HepG2 (cell line): ENCODE measurements around the gene OXLD1. TPM values are rescaled to one million over a fixed set of nuclear protein-coding genes. Genes with fewer than 3 reads are reported as not detected.
A peak's percentile ranks its signal among the peaks of the same experiment; 100 is the strongest.

Experiments used
- AKNA ChIP-seq: sonication (generic); formaldehyde crosslinking; IDR thresholded peaks from 2 replicates; pipeline ENCODE4 v1.4.0; 2020; ENCODE audit warnings: missing genetic modification reagents, borderline replicate concordance
- BORCS8-MEF2B ChIP-seq: sonication (generic); formaldehyde crosslinking; IDR thresholded peaks from 2 replicates; pipeline ENCODE4 v1.8.0; 2022; ENCODE audit warnings: mild to moderate bottlenecking, missing genetic modification reagents
- CCAR2 ChIP-seq: fragments of 200-400 bp; formaldehyde crosslinking; optimal IDR thresholded peaks from 2 replicates; pipeline ENCODE3; 2018; ENCODE audit warnings: low read depth, mild to moderate bottlenecking, low read length, moderate library complexity
- FOSL2 ChIP-seq: sonication (generic); formaldehyde crosslinking; IDR thresholded peaks from 2 replicates; pipeline ENCODE4 v1.4.0; 2020; ENCODE audit warnings: missing genetic modification reagents
- FOXP4 ChIP-seq: sonication (generic); formaldehyde crosslinking; IDR thresholded peaks from 2 replicates; pipeline ENCODE4 v1.4.0; 2020; ENCODE audit warnings: missing genetic modification reagents
- GATAD2A ChIP-seq: IDR thresholded peaks from 2 replicates; pipeline ENCODE4 v1.6.1; 2016
- IRX3 ChIP-seq: sonication (generic); formaldehyde crosslinking; IDR thresholded peaks from 2 replicates; pipeline ENCODE4 v1.8.1; 2023; ENCODE audit warnings: mild to moderate bottlenecking, low read depth, missing genetic modification reagents, borderline replicate concordance
- MYC ChIP-seq: sonication (generic); formaldehyde crosslinking; IDR thresholded peaks from 2 replicates; pipeline ENCODE4 v1.9.0; 2021; ENCODE audit warnings: missing genetic modification reagents, borderline replicate concordance
- NFE2L2 ChIP-seq: fragments of 150-350 bp; IDR thresholded peaks from 2 replicates; pipeline ENCODE4 v1.6.1; 2014; ENCODE audit warnings: low read length
- PPARG ChIP-seq: conservative IDR thresholded peaks from 2 replicates; pipeline ENCODE4 v1.6.1; 2016; ENCODE audit warnings: missing biosample characterization, missing genetic modification reagents
- RORA ChIP-seq: sonication (generic); formaldehyde crosslinking; IDR thresholded peaks from 2 replicates; pipeline ENCODE4 v1.5.0; 2020; ENCODE audit warnings: mild to moderate bottlenecking, missing genetic modification reagents, moderate library complexity
- SP5 ChIP-seq: IDR thresholded peaks from 2 replicates; pipeline ENCODE4 v1.6.1; 2016; ENCODE audit warnings: low read depth, borderline replicate concordance
- SSRP1 ChIP-seq: IDR thresholded peaks from 2 replicates; pipeline ENCODE4 v1.6.1; 2016; ENCODE audit warnings: control low read depth
- TAF15 ChIP-seq: fragments of 200-400 bp; formaldehyde crosslinking; IDR thresholded peaks from one replicate; pipeline ENCODE4 v1.6.1; 2018; ENCODE audit warnings: mild to moderate bottlenecking, low read depth, low read length; ENCODE audit not compliant: poor library complexity, severe bottlenecking
- ZKSCAN8 ChIP-seq: IDR thresholded peaks from 2 replicates; pipeline ENCODE4 v1.6.1; 2016; ENCODE audit warnings: borderline replicate concordance, missing genetic modification reagents, missing compliant biosample characterization
- ZNF124 ChIP-seq: sonication (generic); formaldehyde crosslinking; IDR thresholded peaks from 2 replicates; pipeline ENCODE4 v1.4.0; 2020; ENCODE audit warnings: missing genetic modification reagents
- ZNF614 ChIP-seq: IDR thresholded peaks from 2 replicates; pipeline ENCODE4 v1.6.1; 2018; ENCODE audit warnings: missing biosample characterization, missing genetic modification reagents, inconsistent platforms, borderline replicate concordance
- ZNF883 ChIP-seq: sonication (generic); formaldehyde crosslinking; IDR thresholded peaks from 2 replicates; pipeline ENCODE4 v1.5.1; 2020; ENCODE audit warnings: mild to moderate bottlenecking, missing genetic modification reagents; ENCODE audit errors: not compliant biosample characterization
- polyA plus RNA-seq, 8 experiments: library from polyadenylated mRNA; depleted of rRNA in 3 of 8; stranded (reverse) in 7 of 8; unstranded in 1 of 8; fragments of >200 nt; fragmentation: Illumina TruSeq in 4 of 8; extraction: Trizol in 4 of 8; gene quantifications; 2 replicates each; pipeline versions ENCODE4 v1.2.1 to v1.2.3, GENCODE V29; 2011 to 2016; ENCODE audit warnings: low read depth in 4 of 8, missing spikeins in 1 of 8, mixed read lengths in 1 of 8; ENCODE audit not compliant: insufficient read depth in 1 of 8
- total RNA-seq, 5 experiments: library from RNA; depleted of rRNA; stranded (reverse); fragments of >200 nt; fragmentation: Illumina TruSeq; extraction: Trizol; gene quantifications; 2 replicates each; pipeline ENCODE4 v1.2.3, GENCODE V29; 2016; ENCODE audit warnings: low read depth in 1 of 5
- TF ChIP-seq, protein P1 (sequence below): IDR thresholded peaks from 2 replicates; pipeline ENCODE4 v1.6.1; 2018; ENCODE audit warnings: missing genetic modification reagents, mild to moderate bottlenecking, missing compliant biosample characterization
- TF ChIP-seq, protein P2 (sequence below): sonication (generic); formaldehyde crosslinking; conservative IDR thresholded peaks from 2 replicates; pipeline ENCODE4 v1.8.0; 2022; ENCODE audit warnings: low read depth, missing genetic modification reagents

Gene OXLD1
- total and polyA plus RNA-seq, 2 of the 13 experiments (the other 11 are each of a cell fraction or from before 2014, with no cell fraction given), result 27.1 to 37.5 TPM

DNA sequence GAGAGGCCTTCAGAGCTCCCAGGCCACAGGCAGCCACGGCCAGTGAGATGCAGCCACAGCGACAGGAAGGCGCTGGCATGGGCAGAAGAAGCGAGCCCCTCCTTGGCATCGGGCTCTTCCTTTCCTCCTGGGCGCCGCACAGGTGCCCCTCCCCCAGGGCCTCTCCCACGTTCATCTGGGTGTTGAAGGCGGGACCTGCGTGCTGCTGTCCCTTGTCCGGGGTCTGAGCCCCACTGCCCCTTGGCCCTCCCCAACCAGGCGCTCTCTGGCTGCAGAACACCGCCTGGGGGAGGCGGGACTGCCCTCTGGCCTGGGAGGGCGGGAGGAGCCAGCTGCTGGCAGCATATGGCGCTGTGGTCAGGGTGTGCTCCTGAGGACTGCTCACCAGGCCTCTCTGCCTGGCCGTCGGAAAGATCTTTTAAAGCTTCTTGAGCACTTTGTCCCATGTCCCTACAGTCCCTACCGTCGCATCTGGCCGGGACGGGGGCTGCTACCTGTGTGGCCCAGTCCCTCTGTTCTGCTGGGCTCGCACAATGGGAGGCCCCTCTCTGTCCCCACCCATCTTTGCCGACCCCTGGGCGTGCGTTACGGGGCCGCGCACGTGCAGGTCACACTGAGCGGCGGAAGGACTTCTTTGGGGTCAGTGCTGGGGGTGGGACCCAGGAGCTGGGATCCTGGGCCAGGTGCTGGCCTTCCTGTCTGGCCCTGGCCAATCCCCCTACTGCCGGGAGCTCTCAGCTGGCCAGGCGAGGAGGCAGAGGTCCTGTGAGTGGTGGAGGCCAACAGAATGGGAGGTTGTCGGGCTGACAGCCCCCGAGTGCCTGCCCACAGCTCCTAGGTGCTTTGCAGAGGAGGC lies 47.4 kb upstream of the OXLD1 start (continued):
- TF ChIP-seq NFE2L2, result no peak
- TF ChIP-seq, protein P1, sequence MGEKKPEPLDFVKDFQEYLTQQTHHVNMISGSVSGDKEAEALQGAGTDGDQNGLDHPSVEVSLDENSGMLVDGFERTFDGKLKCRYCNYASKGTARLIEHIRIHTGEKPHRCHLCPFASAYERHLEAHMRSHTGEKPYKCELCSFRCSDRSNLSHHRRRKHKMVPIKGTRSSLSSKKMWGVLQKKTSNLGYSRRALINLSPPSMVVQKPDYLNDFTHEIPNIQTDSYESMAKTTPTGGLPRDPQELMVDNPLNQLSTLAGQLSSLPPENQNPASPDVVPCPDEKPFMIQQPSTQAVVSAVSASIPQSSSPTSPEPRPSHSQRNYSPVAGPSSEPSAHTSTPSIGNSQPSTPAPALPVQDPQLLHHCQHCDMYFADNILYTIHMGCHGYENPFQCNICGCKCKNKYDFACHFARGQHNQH (CRISPR knock-in tag), result peak; percentile 76
- no peak for TF ChIP-seq ZNF614
- TF ChIP-seq SP5 (CRISPR knock-in tag), result peak; percentile 93
- TF ChIP-seq IRX3 (CRISPR knock-in tag), result no peak
- no peak for TF ChIP-seq ZNF883 (CRISPR knock-in tag)
- no peak; the same call in 1 of the 2 replicates for TF ChIP-seq FOXP4 (CRISPR knock-in tag)
- TF ChIP-seq, protein P2, sequence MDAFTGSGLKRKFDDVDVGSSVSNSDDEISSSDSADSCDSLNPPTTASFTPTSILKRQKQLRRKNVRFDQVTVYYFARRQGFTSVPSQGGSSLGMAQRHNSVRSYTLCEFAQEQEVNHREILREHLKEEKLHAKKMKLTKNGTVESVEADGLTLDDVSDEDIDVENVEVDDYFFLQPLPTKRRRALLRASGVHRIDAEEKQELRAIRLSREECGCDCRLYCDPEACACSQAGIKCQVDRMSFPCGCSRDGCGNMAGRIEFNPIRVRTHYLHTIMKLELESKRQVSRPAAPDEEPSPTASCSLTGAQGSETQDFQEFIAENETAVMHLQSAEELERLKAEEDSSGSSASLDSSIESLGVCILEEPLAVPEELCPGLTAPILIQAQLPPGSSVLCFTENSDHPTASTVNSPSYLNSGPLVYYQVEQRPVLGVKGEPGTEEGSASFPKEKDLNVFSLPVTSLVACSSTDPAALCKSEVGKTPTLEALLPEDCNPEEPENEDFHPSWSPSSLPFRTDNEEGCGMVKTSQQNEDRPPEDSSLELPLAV, result 0 out of 2 replicates have a peak, but pooled peaks have one; percentile 43
- no peak; the same call in 1 of the 2 replicates for TF ChIP-seq SSRP1
- no peak for TF ChIP-seq ZKSCAN8 (CRISPR knock-in tag)
- no peak for TF ChIP-seq AKNA
- TF ChIP-seq GATAD2A (CRISPR knock-in tag), result peak; percentile 71
- TF ChIP-seq ZNF124, result peak; percentile 61; the same call in 1 of the 2 replicates
- TF ChIP-seq CCAR2, result no peak
- no peak for TF ChIP-seq RORA (CRISPR knock-in tag)
- TF ChIP-seq PPARG, result peak; percentile 81
- 0 out of 2 replicates have a peak, but pooled peaks have one; percentile 5 for TF ChIP-seq FOSL2 (CRISPR knock-in tag)
- TF ChIP-seq TAF15, result peak; percentile 19
- peak; percentile 96 for TF ChIP-seq BORCS8-MEF2B (CRISPR knock-in tag)
- peak; percentile 94 for TF ChIP-seq MYC
